ENCODE data around the gene JUP.

The JUP gene

DNA sequence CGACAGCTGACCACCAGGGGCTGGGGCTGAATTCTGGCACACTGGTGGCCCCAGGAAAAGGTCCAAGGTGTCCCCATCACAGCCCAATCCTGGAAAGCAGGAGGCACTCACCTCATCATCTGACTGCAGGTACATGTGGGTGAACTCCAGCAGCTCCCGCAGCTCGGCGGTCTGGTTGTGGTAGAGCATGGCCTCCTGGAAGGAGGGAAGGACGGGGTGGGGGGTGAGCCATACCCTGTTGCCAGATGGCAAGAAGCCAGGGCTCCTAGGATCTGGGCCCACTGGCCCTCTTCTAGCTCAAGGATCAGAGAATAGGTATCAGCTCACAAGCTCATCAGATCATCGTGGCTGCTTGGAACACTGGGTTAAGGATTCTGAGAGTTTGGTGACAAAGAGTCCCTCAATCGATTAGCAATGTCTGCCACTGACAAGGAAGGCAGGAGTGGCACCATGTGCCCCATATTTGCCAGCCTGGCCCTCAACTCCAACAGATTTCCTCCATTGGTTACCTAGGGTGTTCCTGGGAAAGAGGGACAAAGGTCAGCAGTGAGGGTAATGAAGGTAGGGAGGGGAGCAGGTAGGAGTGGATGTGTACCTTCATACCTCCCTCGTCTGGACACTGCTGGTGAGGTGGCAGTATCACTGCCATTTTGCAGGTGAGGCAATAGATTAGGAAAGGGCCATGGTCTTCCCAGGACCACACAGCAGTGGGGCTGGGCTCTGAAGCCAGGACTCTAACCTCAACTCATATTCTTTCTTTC lies 20.4 kb upstream of the JUP start:
- no peak for DNase-seq

GRCh38 chr17:41803049-41804020 lies 16.8 kb upstream of the JUP start:
- DNase-seq, result peak; percentile 84

DNA sequence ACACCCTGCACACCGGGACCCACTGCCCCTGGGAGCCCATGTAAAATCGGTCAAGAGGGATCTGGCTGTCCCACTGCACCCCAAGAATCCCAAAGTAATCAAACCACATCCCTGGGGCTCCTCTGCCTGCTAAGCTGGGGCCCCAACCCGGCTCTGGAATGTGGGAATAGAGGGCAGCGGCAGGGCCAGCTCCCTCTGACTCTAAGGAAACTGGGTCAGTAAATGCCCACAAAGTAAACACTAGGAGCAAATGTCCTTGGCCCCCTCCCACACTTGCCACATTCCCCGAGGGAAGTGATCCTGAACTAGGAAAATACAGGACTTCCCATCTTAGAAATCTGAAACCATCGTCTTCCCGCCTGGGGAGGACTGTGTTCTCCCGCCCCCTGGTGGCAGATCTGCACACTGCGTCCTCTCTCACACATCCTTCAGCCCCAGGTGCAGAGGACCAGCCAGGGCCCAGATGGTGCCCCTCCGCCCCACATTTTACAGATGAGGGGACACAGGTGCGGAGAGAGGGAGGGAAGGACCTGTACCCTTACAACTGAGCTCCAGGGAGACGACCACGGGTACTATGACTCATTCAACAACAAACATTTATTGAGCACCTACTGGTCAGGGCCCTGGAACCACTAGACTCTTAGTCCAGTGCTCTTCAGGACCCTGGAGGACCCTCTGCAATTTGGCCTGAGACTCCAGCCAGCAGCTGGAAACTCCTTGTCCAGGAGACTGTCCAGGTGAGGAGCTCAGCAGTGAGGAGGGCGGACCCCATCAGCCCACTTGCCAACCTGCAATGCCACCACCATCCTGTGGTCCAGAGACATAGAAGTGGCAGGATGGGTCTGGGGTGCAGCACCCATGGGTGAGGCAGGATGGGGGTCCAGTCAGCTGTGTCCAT lies 15.1 kb upstream of the JUP start:
- peak; percentile 79 for DNase-seq

GRCh38 chr17:41800601-41801373 lies 14.3 kb upstream of the JUP start:
- DNase-seq, result no peak

DNA sequence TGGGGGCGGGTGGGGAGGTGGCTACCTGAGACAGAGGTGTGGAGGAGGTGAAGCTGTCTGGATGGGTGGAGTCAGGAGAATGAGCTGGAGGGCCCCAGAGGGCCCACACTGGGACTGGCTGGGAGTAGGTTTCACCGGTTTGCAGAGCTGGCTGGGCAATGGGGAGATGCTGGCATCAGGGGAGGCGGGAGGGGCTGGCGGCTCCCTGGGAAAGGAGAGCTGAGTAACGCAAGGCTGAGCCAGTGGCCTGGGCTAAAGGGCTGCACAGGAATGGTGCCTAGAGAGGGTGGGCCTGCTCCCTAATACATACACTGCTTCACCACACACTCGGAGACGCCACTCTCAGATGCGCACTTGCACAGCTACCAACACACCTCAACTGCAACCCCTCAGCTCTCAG lies 12.9 kb upstream of the JUP start:
- no peak for DNase-seq

- DNase-seq, result no peak
Measured at GRCh38 chr17:41797377-41797776, 10.9 kb upstream of the JUP start.

DNA sequence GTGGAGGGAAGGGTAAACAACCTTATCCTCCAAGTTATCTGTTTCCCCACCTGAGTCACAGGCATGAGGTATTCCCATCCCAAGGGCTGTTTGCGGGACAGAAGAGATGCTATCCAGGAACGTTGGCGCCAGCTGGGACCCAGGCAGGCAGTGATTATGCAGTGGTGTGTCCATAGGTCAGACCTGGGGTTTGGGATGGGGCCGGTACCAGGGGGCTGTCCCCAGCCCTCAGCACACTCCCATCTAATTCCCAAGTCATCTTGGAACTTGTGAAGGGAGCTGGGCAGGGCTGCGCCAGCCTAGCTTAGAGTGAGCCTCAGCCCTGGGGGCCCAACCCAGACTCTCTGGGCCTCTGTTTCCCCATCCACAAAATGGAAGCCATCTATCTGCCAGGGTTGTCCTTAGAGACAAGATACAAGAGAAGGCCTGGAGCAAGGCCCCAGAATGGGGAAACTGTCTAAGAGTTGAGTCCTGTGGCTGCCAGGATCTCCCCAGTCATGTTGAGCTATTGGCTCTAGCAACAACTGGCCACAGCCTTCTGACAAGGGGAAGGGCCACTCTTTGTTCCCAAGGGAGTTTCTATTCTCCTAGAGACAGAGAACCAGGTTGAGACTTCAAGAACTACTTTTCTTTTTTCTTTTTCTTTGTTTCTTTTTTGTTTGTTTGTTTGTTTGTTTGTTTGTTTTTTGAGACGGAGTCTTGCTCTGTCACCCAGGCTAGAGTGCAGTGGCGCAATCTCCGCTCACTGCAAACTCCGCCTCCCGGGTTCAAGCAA lies 9.8 kb upstream of the JUP start:
- no peak for DNase-seq

DNA sequence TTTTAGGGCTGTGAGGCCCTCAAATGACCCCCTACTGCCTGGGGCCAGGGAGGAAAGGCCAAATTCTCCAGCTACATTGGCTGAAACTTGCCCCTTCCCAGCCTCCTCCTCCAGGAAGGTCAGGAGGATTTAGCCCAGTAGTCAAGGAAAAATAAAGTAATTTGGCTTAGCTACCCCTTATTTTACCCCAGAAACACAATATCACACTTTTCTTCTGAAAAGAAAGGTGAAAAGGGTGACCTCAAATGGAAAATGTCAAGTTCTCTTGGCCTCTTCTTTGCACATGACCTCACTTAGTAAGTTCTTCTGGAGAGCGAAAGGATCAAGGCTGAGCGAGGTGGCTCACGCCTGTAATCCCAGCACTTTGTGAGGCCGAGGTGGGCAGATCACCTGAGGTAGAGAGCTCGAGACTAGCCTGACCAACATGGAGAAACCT lies 8.0 kb upstream of the JUP start:
- DNase-seq, result no peak

- DNase-seq, result peak; percentile 31
Measured at GRCh38 chr17:41793784-41794539, 7.5 kb upstream of the JUP start.

DNA sequence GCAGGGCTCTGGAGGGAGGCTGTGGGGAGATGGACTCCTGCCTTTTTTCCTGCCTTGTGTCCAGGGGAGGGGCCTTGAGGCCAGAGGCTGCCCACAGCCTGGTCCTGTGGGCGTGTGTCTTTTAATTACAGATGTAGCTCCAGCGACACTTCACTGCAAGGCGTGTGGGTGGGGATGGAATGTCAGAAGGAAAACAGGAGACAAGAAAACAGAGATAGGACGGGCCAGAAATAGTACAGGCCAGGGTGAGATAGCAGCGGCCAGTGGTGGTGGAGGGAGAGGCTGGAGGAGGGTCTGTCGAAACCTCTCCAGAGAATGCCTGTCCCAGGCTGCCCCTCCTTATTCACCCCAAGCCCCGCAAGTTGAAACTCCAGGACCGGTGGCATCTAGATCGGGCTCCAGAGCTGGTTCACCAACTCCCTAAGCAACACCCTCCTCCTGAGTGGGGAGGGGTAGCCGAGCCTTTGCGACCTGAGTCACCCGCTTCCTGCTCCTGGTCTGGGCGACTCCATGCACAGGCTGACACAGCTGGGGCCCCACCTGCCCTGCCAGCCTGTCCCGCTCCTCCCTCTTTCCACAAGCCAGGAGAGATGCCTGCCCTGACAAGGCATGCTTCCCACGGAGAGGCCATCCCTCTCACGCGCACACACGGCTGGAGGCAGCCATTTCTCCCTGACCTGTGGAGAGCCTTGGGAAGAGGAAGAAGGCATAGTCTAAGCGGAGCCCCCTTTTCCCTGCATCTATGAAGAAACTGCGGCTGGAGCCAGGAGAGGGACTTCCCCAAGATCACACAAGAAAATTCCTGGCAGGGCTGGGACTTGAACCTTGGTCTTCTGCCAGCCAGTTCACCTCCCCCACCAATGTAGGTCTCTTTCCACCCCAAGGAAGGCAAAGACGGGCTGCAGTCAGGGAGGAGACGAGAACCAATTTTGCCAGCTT lies 6.6 kb upstream of the JUP start:
- peak; percentile 43 for DNase-seq

- no peak for DNase-seq
Measured at GRCh38 chr17:41787021-41787418, 509 bp upstream of the JUP start.

DNA sequence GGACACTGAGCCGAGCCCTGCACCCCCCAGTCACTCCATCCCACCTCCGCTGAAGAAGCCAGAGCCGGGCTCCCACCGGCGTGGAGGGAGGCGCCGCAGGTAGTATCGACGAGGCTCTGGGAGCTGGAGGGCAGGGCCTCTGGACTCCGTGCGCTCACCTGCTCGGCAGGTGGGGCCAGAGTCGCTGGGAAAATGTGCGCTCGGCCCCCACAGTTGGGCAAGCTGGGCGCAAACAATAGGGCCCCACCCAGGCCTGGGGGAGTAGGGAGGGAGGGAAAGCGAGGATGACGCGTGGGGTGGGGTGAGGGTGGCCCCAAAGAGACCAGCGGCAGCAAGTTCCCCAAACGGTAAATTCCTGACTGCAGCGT lies 668 bp downstream of the JUP start:
- DNase-seq, result peak; percentile 67

GRCh38 chr17:41785091-41785858 lies 1.2 kb downstream of the JUP start:
- peak; percentile 80 for DNase-seq

- DNase-seq, result peak; percentile 88
Measured at GRCh38 chr17:41784207-41784744, 2.2 kb downstream of the JUP start.

- DNase-seq, result no peak
Measured at GRCh38 chr17:41782142-41782541, 4.4 kb downstream of the JUP start.

DNA sequence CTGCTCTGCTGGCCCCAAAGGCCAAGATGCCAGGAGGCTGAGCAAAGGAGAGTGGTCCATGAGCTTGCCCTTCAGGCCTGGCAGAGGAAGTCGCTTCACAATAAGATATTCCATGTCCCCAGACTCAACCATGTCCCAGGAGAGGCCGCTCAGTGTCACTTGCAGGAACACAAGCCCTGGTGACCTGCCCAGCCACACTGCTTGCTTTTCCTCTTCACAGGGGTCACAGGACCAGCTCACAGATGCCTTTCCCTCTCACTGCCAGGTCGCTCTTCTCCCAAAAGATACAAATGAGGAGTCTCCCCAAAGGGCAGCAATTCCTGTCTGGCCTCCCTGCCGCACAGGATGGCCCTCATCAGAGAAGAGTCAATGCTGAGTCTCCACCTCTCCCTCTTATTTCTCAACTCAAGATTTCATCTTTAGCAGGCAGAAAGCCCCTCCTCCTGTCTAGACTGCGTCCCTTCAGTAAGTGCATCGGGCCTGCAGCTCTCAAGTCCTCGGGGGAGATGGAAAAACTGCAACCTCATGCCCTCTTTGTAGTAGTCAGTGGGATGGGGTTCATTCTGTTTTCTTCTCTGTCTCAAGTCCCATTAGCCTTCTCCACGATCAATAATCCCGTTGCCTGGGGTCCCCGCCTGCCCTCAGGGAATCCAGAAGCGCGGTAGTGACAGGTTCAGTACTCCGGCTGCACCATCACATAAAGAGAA lies 5.0 kb downstream of the JUP start:
- peak; percentile 33 for DNase-seq

DNA sequence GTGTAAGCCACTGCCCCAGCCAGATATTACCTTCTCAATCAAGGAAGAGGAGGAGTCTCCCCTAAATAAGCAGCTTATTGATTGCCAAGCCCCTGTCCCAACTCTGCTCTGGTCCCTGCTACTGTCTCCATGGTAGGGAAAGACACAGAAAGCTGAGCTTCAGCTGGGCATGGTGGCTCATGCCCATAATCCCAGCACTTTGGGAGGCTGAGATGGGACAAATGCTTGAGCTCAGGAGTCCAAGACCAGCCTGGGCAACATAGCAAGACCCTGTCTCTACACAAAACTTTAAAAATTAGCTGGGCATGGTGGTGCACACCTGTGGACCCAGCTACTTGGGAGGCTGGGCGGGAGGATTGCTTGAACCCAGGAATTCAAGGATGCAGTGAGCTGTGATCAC lies 6.6 kb downstream of the JUP start:
- no peak for DNase-seq
